Measurements from ENCODE around the gene C11orf71.

The C11orf71 gene

DNA sequence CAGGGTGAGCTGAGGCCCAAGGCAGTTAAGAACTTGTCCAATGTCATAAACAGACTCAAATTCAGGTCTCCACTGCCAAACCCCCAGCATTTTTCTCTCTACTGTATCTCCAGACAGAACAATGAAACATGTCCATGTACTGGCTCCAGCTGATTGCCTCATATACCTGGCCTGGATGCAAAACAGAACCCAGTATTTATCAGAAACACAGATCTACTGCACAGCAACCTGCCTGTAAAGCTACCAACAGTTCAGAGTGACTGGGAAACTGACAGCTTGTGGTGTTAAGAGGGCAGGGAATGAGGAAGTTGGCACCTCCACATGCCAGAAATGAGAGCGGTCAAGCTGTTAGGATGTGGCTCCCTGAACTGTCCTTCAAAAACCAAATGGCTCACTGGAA, 41.6 kb downstream of the C11orf71 start:
- DNase-seq (ENCODE audit: low spot score), result no peak

DNA sequence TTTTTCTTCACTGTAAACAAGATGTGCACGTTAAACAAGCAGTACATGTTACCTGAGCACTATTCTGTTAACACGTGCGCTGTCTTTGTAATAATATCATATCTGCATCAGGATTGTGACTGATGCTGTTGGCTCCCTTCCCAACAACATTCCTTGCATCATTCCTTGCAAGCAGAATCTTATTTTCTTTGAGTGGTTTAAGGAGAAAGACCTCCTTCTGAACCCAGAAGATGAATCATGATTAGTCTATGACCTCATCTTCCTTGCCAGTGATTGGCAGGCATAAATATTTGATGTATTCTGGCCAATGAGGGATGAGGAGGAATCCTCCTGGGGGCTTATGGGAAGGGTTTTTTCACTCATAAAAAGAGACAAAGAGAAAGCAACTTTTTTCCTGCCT, 46.2 kb downstream of the C11orf71 start:
- DNase-seq (ENCODE audit: low spot score), result no peak

DNA sequence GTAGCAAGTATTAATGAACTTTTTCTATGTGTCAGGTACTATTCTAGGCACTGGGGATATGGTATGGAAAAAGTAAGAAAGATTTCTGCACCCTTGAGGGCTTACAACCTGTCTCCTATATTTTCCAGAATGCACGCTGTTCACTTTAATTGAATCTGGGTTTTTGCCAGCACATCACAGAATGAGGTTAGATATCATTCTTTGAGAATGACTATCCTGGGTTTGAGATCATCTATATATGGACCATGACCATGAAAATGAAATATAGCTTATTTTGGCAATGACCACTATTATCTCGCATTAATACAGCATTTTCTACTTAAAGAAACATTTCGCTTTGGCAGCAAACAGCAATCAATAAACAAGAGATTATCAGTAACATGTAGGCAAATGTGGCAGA, 46.9 kb downstream of the C11orf71 start:
- no peak for DNase-seq (ENCODE audit: low spot score)

DNA sequence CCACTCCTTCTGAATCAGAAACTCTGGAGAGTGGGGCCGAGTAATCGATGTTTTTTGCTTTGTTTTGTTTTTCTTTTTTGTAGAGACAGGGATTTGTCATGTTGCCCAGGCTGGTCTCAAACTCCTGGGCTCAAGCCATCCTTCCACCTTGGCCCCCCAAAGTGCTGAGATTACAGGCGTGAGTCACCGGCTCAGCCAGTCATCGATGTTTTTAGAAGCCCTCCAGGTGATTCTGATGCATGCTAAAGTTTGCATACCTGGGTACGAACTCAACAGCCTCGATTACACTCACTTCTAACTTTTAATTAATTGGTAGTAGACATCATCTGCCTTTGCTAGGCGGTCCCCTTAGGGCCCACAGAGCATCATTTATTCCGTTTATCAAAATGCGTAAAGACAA, 50.3 kb downstream of the C11orf71 start:
- DNase-seq (ENCODE audit: low spot score), result no peak

Measured in HuH-7.5 (cell line).